ENCODE data around the gene MYO1D. TPM values are rescaled to one million over a fixed set of nuclear protein-coding genes. Genes with fewer than 3 reads are reported as not detected.
A peak's percentile ranks its signal among the peaks of the same experiment; 100 is the strongest.

Gene MYO1D
- total RNA-seq, 4 donors from 2014 or later: 60.4 to 89.0 (median 82.5) TPM

DNA sequence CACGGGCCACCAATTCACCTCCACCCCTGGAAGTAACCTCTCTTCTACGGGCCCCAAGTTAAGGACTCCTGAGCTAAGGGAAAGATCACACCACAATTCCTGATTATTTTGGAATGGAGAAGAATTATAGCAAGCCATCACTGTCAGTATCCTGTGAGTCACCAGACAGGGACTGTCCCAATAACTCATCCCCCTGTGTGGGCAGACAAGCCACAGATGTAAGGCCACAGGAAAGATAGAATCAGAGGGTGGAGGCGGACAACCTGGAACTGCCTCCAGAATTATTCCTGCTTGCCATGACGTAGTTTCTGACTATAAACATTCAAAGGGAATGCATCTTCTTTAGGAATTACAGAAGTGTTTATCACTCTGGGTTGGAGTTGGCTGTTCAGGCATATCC is 5.8 kb upstream of the MYO1D start:
- WGBS, 2 donors: 71 to 79% methylated on average over 4 of the region's 4 CpGs
- no peak overlapping the region for H3K4me3 ChIP-seq (ENCODE audit: low read depth, poor library complexity, severe bottlenecking)
- TF ChIP-seq, protein P1, sequence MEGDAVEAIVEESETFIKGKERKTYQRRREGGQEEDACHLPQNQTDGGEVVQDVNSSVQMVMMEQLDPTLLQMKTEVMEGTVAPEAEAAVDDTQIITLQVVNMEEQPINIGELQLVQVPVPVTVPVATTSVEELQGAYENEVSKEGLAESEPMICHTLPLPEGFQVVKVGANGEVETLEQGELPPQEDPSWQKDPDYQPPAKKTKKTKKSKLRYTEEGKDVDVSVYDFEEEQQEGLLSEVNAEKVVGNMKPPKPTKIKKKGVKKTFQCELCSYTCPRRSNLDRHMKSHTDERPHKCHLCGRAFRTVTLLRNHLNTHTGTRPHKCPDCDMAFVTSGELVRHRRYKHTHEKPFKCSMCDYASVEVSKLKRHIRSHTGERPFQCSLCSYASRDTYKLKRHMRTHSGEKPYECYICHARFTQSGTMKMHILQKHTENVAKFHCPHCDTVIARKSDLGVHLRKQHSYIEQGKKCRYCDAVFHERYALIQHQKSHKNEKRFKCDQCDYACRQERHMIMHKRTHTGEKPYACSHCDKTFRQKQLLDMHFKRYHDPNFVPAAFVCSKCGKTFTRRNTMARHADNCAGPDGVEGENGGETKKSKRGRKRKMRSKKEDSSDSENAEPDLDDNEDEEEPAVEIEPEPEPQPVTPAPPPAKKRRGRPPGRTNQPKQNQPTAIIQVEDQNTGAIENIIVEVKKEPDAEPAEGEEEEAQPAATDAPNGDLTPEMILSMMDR (IDR thresholded peaks at IDR 0.05): no peak
- no peak for TF ChIP-seq POLR2A (IDR thresholded peaks at IDR 0.05)
- intact Hi-C loops (cut with DNase I; ENCODE audit: low total_unique reads): no loop called here
- no peak for DNase-seq (ENCODE audit: low spot score in 2 of 2)

- 70 to 75% methylated on average over 6 of the region's 6 CpGs for WGBS, 2 donors
- intact Hi-C loops (cut with DNase I; ENCODE audit: low total_unique reads): no loop called here
- no peak for TF ChIP-seq POLR2A (IDR thresholded peaks at IDR 0.05)
- TF ChIP-seq, protein P1 (IDR thresholded peaks at IDR 0.05): no peak
- no peak for DNase-seq (ENCODE audit: low spot score in 2 of 2)
- no peak overlapping the region for H3K4me3 ChIP-seq (ENCODE audit: low read depth, poor library complexity, severe bottlenecking)
Measured at GRCh38 chr17:32882029-32882428, 5.1 kb upstream of the MYO1D start.

GRCh38 chr17:32880671-32881453 is 3.9 kb upstream of the MYO1D start:
- WGBS, 2 donors: 83 to 85% methylated on average over 6 of the region's 6 CpGs
- TF ChIP-seq, protein P1 (IDR thresholded peaks at IDR 0.05): no peak
- TF ChIP-seq POLR2A (IDR thresholded peaks at IDR 0.05): no peak
- no peak for DNase-seq (ENCODE audit: low spot score in 2 of 2)
- H3K4me3 ChIP-seq (ENCODE audit: low read depth, poor library complexity, severe bottlenecking): no peak overlapping the region
- intact Hi-C loops (cut with DNase I; ENCODE audit: low total_unique reads): no loop called here

- H3K4me3 ChIP-seq (ENCODE audit: low read depth, poor library complexity, severe bottlenecking): no peak overlapping the region
- intact Hi-C loops (cut with DNase I; ENCODE audit: low total_unique reads): no loop called here
- no peak for DNase-seq (ENCODE audit: low spot score in 2 of 2)
- no peak for TF ChIP-seq POLR2A (IDR thresholded peaks at IDR 0.05)
- TF ChIP-seq, protein P1 (IDR thresholded peaks at IDR 0.05): no peak
- WGBS, 2 donors: 85 to 95% methylated on average over 1 of the region's 1 CpG
Measured at GRCh38 chr17:32879134-32879533, 2.2 kb upstream of the MYO1D start.

GRCh38 chr17:32878211-32878610 is 1.3 kb upstream of the MYO1D start:
- no peak overlapping the region for H3K4me3 ChIP-seq (ENCODE audit: low read depth, poor library complexity, severe bottlenecking)
- intact Hi-C loops (cut with DNase I; ENCODE audit: low total_unique reads): no loop called here
- DNase-seq (ENCODE audit: low spot score in 2 of 2): peak; percentile 69 to 93
- no peak for TF ChIP-seq POLR2A (IDR thresholded peaks at IDR 0.05)
- TF ChIP-seq, protein P1 (IDR thresholded peaks at IDR 0.05): no peak
- WGBS, 2 donors: 60 to 68% methylated on average over 3 of the region's 3 CpGs
